Measurements from ENCODE around the gene TMEM37. TPM values are rescaled to one million over a fixed set of nuclear protein-coding genes. Genes with fewer than 3 reads are reported as not detected.

Gene TMEM37
- polyA plus RNA-seq, 3 donors: 6.0 to 77.7 (median 9.2) TPM

DNA sequence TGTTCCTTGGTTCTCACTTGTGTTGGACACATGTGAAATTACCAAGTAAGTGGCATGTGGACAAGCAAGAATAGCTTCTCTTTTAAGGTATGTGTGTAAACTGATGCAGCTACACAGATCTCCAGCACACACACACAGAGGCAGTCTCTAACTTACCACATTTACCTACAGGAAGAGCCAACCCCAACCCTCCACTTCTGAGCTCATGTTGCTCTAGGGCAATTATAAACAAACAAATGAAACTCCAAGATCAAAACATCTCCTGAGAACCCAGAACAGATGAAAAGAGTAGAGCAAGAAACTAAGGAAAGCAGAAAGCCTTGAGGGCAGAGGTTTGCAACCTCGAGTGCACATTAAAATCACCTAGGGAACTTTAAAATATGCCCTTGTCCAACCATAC is 16.0 kb upstream of the TMEM37 start:
- 83 to 90% (median 84%) methylated on average over 1 of the region's 1 CpG for WGBS, 3 donors
- no peak overlapping the region for H3K27ac ChIP-seq (ENCODE audit: low read depth, low read length)

DNA sequence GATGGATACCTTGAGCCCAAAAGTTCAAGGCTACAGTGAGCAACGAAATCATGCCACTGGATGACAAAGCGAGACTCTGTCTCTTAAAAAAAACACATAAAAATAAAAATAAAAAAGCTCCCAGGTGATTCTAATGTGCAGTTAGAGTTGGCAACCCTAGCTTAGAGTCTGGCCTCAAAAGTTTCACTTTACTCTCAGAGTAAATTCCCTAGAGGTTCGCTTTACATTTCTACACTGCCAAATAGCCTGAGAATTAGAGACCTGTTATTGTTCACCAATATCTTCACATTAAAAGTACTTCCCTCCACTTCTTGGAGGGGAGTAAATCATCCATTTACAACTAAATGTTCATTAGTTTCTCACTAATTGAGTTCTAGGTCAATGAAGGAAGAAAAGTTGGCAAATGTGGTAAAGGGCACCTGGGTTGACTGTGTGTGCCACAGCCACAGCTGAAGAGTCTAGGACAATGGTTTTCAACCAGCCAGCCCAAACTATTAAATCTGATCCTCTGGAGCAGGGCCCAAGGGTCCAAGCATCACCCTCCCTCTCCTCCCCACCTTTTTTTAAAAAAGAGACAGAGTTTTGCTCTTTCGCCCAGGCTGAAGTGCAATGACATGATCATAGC is 15.2 kb upstream of the TMEM37 start:
- WGBS, 3 donors: 79 to 93% (median 91%) methylated on average over 4 of the region's 4 CpGs
- H3K27ac ChIP-seq (ENCODE audit: low read depth, low read length): no peak overlapping the region

- H3K27ac ChIP-seq (ENCODE audit: low read depth, low read length): no peak overlapping the region
- WGBS, 3 donors: 87 to 92% (median 92%) methylated on average over 6 of the region's 6 CpGs
Observed at GRCh38 chr2:119417908-119418307, 13.7 kb upstream of the TMEM37 start.

DNA sequence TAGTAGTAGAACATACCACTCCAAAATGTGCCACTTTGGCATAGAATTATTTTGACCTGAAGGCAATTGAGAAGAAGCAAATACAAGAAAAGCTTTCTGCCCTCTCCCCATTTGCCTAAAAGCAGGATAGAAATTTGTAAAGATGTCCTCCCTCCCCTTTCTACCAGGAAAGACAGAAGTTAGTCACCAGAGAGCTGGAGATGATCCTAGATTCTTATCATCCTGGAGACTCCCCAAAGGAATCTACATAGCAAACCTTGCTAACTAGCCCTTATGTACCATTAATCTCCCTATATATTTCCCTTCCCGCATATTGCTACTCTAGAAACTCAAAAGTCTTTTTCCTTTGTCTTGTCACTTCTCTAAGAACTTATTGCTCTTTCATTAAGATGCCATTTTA is 12.6 kb upstream of the TMEM37 start:
- no peak overlapping the region for H3K27ac ChIP-seq (ENCODE audit: low read depth, low read length)
- WGBS, 3 donors: 83 to 96% (median 91%) methylated on average over 1 of the region's 1 CpG

GRCh38 chr2:119419803-119420508 is 11.7 kb upstream of the TMEM37 start:
- no peak overlapping the region for H3K27ac ChIP-seq (ENCODE audit: low read depth, low read length)
- 27 to 53% (median 30%) methylated on average over 1 of the region's 1 CpG for WGBS, 3 donors

- H3K27ac ChIP-seq (ENCODE audit: low read depth, low read length): no peak overlapping the region
- WGBS, 3 donors: 89 to 100% (median 96%) methylated on average over 1 of the region's 1 CpG
Observed at GRCh38 chr2:119421304-119421703, 10.3 kb upstream of the TMEM37 start.

- no peak overlapping the region for H3K27ac ChIP-seq (ENCODE audit: low read depth, low read length)
Observed at GRCh38 chr2:119421741-119422140, 9.9 kb upstream of the TMEM37 start.

DNA sequence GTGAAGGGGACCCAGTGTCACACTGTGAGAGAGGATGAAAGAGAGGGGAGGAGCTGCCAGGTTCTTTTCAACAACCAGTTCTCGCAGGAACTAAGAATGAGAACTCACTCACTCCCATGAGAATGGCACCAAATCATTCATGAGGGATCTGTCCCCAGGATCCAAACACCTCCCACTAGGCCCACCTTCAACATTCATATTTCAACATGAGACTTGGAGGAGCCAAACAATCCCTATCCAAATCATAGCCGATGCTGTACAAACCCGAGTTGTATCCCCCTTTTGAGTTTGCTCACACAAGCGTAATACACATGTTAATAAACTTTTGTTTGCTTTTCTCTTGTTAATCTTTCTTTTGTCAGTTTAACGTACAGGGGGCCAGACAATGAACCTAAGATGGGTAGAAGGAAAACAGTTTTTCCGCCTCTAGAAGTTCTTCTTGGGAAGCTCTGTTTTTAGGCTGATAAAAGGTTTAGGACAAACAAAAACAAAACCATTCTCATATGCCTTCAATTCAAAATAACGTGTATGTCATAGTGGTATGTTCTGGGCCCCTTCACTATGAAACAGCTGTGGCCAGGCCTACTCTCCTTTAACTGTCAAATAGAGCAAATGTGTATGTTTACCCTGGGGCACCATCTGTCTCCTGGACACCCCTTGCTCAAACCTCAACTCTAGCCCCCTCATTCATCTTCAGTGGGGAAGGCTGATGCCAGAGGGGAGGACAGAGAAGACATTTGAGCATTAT is 9.1 kb upstream of the TMEM37 start:
- WGBS, 3 donors: 72 to 92% (median 81%) methylated on average over 7 of the region's 7 CpGs
- no peak overlapping the region for H3K27ac ChIP-seq (ENCODE audit: low read depth, low read length)

- 87 to 90% (median 88%) methylated on average over 2 of the region's 2 CpGs for WGBS, 3 donors
- no peak overlapping the region for H3K27ac ChIP-seq (ENCODE audit: low read depth, low read length)
Observed at GRCh38 chr2:119423108-119423444, 8.6 kb upstream of the TMEM37 start.

DNA sequence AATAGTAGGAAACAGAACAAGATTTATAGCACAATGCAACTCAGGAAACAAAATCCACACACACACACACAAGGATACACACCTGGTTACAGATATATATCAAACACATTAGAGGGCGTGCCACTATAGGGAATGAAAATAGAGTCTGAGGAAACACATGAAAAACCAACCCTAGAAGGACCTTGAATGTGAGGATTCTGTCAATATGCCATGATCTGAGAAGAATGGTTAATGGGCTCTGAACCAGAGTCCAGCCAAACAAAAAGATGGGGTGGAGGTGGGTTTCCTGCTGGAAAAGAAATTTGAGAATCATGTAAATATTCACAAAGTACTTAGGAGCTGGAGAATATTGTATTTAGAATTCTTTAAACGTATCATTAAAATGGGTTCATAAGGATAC is 7.8 kb upstream of the TMEM37 start:
- no peak overlapping the region for H3K27ac ChIP-seq (ENCODE audit: low read depth, low read length)
- 76 to 92% (median 79%) methylated on average over 2 of the region's 2 CpGs for WGBS, 3 donors

- 91 to 96% (median 94%) methylated on average over 10 of the region's 10 CpGs for WGBS, 3 donors
- no peak overlapping the region for H3K27ac ChIP-seq (ENCODE audit: low read depth, low read length)
Observed at GRCh38 chr2:119424284-119425118, 7.2 kb upstream of the TMEM37 start.

- no peak overlapping the region for H3K27ac ChIP-seq (ENCODE audit: low read depth, low read length)
- WGBS, 3 donors: 87 to 100% (median 96%) methylated on average over 1 of the region's 1 CpG
Observed at GRCh38 chr2:119425119-119425405, 6.6 kb upstream of the TMEM37 start.

DNA sequence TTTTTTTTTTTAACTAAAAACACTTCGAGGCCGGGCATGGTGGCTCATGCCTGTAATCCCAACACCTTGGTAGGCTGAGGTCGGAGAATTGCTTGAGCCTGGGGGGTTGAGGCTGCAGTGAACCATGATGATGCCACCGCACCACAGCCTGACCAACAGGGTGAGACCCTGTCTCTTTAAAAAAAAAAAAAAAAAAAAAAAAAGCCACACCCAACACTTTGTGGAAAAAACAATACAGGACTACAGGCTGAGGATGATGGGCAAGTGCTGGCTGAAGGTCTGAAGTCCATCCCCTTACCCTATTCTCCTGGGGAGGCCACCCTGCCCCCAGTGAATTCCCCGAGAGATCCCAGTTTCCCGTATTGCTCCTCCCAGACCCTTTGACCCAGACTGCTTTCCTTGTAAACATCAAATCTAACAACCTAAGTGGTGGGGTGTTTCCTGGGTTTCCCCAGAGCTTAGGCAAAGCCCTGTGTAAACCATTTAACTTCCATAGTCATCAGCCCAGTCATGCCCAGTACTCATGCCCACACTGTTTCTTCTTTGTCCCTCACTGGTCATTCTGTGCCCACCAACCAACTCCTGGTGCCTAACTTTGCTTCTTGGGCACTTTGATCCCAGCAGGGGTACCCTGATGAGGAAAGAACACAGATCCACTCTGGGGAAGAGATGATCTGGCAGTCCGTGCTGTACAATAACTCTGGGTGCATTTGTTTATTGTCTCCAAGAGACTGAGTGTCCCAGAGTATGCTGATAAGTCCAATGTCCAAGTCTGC is 5.8 kb upstream of the TMEM37 start:
- H3K27ac ChIP-seq (ENCODE audit: low read depth, low read length): no peak overlapping the region
- 77 to 81% (median 78%) methylated on average over 7 of the region's 7 CpGs for WGBS, 3 donors

DNA sequence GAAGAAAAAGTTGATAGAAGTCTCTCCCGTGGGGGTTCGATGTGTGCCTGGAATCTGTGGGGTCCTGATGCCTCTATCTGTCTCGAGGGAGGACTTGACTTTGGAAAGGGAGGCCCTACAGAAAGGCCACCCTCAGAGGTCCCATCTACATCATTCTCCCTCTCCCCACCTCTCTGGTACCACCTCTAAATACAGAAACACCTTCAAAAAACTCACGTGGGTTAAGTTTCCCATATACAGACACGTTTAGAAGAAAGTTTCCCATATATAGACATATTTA is 5.3 kb upstream of the TMEM37 start:
- no peak overlapping the region for H3K27ac ChIP-seq (ENCODE audit: low read depth, low read length)
- 56 to 61% (median 60%) methylated on average over 5 of the region's 5 CpGs for WGBS, 3 donors

DNA sequence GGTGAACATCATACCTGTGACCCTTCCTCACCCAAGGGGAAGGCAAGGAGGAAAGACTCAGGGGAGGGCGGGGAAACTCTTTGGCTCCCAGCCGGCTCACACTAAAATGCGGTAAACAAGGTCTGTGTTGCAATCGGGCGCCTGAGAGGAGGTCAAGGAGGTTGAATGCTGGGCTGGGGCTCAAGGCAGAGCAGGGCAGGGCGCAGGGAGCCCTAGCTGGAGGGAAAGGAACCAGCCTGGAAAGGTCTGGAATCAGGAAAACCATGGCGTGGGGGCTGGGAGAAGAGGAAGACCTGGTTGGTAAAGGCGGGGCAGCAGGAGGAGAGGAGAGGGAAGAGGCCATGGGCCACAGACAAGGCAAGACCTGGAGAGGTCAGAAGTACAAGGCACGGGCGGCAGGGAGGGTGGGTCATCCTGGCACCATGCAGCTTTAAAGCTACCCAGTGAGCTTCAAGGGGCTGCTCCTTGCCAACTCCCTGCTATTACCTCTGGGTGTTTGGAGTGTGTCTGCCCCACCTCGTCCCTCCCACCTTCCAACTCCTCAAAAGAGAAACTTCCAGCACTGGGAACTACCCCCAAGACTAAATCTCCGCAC is 4.8 kb upstream of the TMEM37 start:
- 48 to 59% (median 56%) methylated on average over 12 of the region's 12 CpGs for WGBS, 3 donors

GRCh38 chr2:119427756-119428155 is 3.9 kb upstream of the TMEM37 start:
- WGBS, 3 donors: 83 to 90% (median 87%) methylated on average over 3 of the region's 3 CpGs
- no peak overlapping the region for H3K27ac ChIP-seq (ENCODE audit: low read depth, low read length)

More for the DNA sequence above, 4.8 kb upstream of the TMEM37 start:
- H3K27ac ChIP-seq (ENCODE audit: low read depth, low read length): no peak overlapping the region

GRCh38 chr2:119428488-119429224 is 3.0 kb upstream of the TMEM37 start:
- H3K27ac ChIP-seq (ENCODE audit: low read depth, low read length): no peak overlapping the region
- WGBS, 3 donors: 83 to 85% (median 85%) methylated on average over 7 of the region's 7 CpGs
